SK-N-SH (cell line): ENCODE results near the gene PRRT1.

Source experiments
- CTCF ChIP-seq: fragments of 200-600 bp; sonication (generic); IDR thresholded peaks from 2 replicates; pipeline ENCODE4 v1.6.1; 2017; ENCODE audit warnings: antibody characterized with exemption, mild to moderate bottlenecking, moderate library complexity
- NRF1 ChIP-seq: IDR thresholded peaks from 2 replicates; pipeline ENCODE4 v1.6.1; 2012; ENCODE audit warnings: low read depth, mild to moderate bottlenecking, low read length
- RAD21 ChIP-seq: IDR thresholded peaks from 2 replicates; pipeline ENCODE4 v1.6.1; 2012; ENCODE audit warnings: mild to moderate bottlenecking, low read length
- REST ChIP-seq: IDR thresholded peaks from 2 replicates; pipeline ENCODE4 v1.6.1; 2012; ENCODE audit warnings: mild to moderate bottlenecking, low read depth, low read length, moderate library complexity
- TAF1 ChIP-seq: IDR thresholded peaks from 2 replicates; pipeline ENCODE4 v1.6.1; 2012; ENCODE audit warnings: low read depth, mild to moderate bottlenecking, low read length, moderate library complexity, borderline replicate concordance
- TEAD4 ChIP-seq: IDR thresholded peaks from 2 replicates; pipeline ENCODE4 v1.4.0; 2012; ENCODE audit warnings: mild to moderate bottlenecking, borderline replicate concordance; ENCODE audit not compliant: insufficient read depth

- TF ChIP-seq REST (no peak), NRF1 (no peak), CTCF (no peak), RAD21 (no peak), TEAD4 (no peak), TAF1 (no peak)
Observed at GRCh38 chr6:32192608-32193039, 40.9 kb upstream of the PRRT1 start, which contains the start of gene GPSM3.
